Kidney (tissue), 14 donors: ENCODE results near the gene MYH15. TPM values are rescaled to one million over a fixed set of nuclear protein-coding genes. Genes with fewer than 3 reads are reported as not detected.
A peak's percentile ranks its signal among the peaks of the same experiment; 100 is the strongest.

ENCODE experiments used
- DNase-seq, 5 donors: peaks; one replicate each; pipeline ENCODE4 v3.0.0-alpha.2; 2013 to 2020
- FAIRE-seq: peaks from 2 replicates; lab custom pipeline; 2012; peaks lifted over from hg19 to GRCh38; lab: Jason Lieb, UNC
- H3K27ac ChIP-seq, 2 donors: one replicate each; pipeline ENCODE4 v1.7.0; 2013; ENCODE audit warnings: low read depth in 2 of 2, low read length in 2 of 2, inconsistent platforms in 1 of 2
- H3K27me3 ChIP-seq: one replicate; pipeline ENCODE4 v1.7.1; 2013; ENCODE audit warnings: low read length, inconsistent platforms; ENCODE audit not compliant: control insufficient read depth, insufficient read depth
- H3K36me3 ChIP-seq, 3 donors: one replicate each; pipeline versions ENCODE4 v1.7.0 to v1.7.1; 2013; ENCODE audit warnings: low read length in 3 of 3, control low read depth in 1 of 3, inconsistent platforms in 1 of 3; ENCODE audit not compliant: insufficient read depth in 3 of 3, control insufficient read depth in 2 of 3
- H3K4me1 ChIP-seq, 3 donors: one replicate each; pipeline versions ENCODE4 v1.7.0 to v1.7.1; 2013; ENCODE audit warnings: low read length in 3 of 3, inconsistent platforms in 1 of 3, low read depth in 1 of 3; ENCODE audit not compliant: control insufficient read depth in 2 of 3, insufficient read depth in 2 of 3
- H3K4me3 ChIP-seq, 3 donors: one replicate each; pipeline versions ENCODE4 v1.7.0 to v1.8.1; 2013; ENCODE audit warnings: low read length in 3 of 3, control low read depth in 1 of 3, inconsistent platforms in 1 of 3
- H3K9ac ChIP-seq, 3 donors: one replicate each; pipeline versions ENCODE4 v1.7.0 to v1.7.1; 2013; ENCODE audit warnings: low read length in 3 of 3, control low read depth in 1 of 3, inconsistent platforms in 1 of 3
- H3K9me3 ChIP-seq, 3 donors: one replicate each; pipeline versions ENCODE4 v1.7.0 to v1.7.1; 2013; ENCODE audit warnings: low read length in 3 of 3, control low read depth in 1 of 3, inconsistent platforms in 1 of 3; ENCODE audit not compliant: control insufficient read depth in 2 of 3, insufficient read depth in 1 of 3
- intact Hi-C: fragments of 100-400 bp; cut with DNase I; formaldehyde crosslinking; loops from one replicate; pipeline ENCODE4 v1.11.1; 2022
- polyA plus RNA-seq: library from polyadenylated mRNA; stranded (reverse); fragments of 350-450 nt; fragmentation: Illumina TruSeq; extraction: RNeasy Lipid Tissue Mini Kit (QIAGEN cat#74804); gene quantifications from one replicate; pipeline ENCODE4 v1.2.3, GENCODE V29; 2014; ENCODE audit warnings: low read depth, low replicate concordance; ENCODE audit not compliant: insufficient read depth
- total RNA-seq: library from RNA; stranded (reverse); fragmentation: NEBNext Ultra II Directional; extraction: Animal tissue kit (Norgen Biotek cat#: 25700); gene quantifications from one replicate; pipeline ENCODE4 v1.2.1, GENCODE V29; 2021
- TF ChIP-seq, protein P1 (sequence below): IDR thresholded peaks from 3 replicates; pipeline ENCODE4 v1.5.1; 2012; ENCODE audit warnings: mild to moderate bottlenecking, moderate library complexity, borderline replicate concordance; ENCODE audit not compliant: insufficient read depth; ENCODE audit errors: extremely low read depth
- donor health status: control.
- donor health status: control.
- donor health status: control.
- donor health status: control.
- donor health status: control.
- donor health status: DM: yes; HTN: yes; CAD: no.
- donor health status: Normal renal cell carcinoma (clear cell type).

MYH15 gene
- total and polyA plus RNA-seq, 2 donors from 2014 or later: 0.44 TPM; not detected in 1

DNA sequence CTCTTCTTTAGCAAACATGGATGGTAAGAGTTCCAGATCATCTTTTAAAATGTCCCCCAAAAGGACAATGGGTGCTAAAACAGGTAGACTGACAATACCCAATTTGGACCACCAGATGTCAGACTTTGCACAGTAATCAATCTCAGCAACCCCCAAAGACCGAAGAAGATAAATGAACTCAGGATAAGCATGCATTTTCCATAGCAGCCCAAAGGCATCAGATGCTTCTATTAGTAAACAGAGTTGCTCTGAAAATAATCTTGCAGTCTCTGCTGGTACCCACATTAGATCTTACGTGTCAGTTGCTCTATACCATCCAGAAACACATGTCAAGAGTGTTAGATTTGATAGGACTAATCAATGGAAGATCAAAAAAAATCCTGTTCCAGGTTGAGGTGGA, 20.6 kb downstream of the MYH15 start:
- Histone ChIP-seq H3K27ac (no peak overlapping the region), H3K36me3 (no peaks in the 10 kb centered on the region), H3K9ac (no peak overlapping the region), H3K4me3 (peak overlapping the region in 1 of 3 donors; percentile 15), H3K9me3 (no peaks in the 10 kb centered on the region), H3K27me3 (no peaks in the 10 kb centered on the region), H3K4me1 (peaks cover 0 to 4% (median 0%) of the 10 kb centered on the region in 3 donors)
- FAIRE-seq (peak; percentile 39), DNase-seq (peak in 3 of 5 donors; percentile 42 to 77 (median 76))
- TF ChIP-seq, protein P1, sequence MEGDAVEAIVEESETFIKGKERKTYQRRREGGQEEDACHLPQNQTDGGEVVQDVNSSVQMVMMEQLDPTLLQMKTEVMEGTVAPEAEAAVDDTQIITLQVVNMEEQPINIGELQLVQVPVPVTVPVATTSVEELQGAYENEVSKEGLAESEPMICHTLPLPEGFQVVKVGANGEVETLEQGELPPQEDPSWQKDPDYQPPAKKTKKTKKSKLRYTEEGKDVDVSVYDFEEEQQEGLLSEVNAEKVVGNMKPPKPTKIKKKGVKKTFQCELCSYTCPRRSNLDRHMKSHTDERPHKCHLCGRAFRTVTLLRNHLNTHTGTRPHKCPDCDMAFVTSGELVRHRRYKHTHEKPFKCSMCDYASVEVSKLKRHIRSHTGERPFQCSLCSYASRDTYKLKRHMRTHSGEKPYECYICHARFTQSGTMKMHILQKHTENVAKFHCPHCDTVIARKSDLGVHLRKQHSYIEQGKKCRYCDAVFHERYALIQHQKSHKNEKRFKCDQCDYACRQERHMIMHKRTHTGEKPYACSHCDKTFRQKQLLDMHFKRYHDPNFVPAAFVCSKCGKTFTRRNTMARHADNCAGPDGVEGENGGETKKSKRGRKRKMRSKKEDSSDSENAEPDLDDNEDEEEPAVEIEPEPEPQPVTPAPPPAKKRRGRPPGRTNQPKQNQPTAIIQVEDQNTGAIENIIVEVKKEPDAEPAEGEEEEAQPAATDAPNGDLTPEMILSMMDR: peak; percentile 74
- intact Hi-C loops: loop anchor here (5.0 kb wide), 1 partner anchor 68 kb away; no protein-coding TSS in a partner anchor

DNA sequence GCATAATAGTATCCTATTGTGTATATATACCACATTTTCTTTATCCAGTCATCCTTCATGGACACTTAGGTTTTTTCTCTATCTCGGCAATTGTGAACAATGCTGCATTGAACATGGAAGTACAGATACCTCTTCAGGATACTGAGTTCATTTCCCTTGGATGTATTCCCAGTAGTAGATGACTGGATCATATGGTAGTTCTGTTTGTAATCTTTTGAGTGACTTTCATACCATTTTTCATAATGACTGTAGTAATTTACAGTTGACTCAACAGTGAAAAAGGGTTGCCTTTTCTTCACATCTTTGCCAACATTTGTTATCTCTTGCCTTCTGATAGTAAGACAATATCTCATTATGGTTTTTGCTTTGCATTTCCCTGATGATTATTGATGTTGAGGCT, 21.8 kb downstream of the MYH15 start:
- intact Hi-C loops: no loop called here
- Histone ChIP-seq H3K9ac (no peak overlapping the region), H3K36me3 (no peaks in the 10 kb centered on the region), H3K27ac (no peak overlapping the region), H3K27me3 (no peaks in the 10 kb centered on the region), H3K9me3 (no peaks in the 10 kb centered on the region), H3K4me1 (peaks cover 0 to 4% (median 0%) of the 10 kb centered on the region in 3 donors), H3K4me3 (no peak overlapping the region)
- TF ChIP-seq, protein P1: no peak
- DNase-seq (no peak), FAIRE-seq (no peak)

DNA sequence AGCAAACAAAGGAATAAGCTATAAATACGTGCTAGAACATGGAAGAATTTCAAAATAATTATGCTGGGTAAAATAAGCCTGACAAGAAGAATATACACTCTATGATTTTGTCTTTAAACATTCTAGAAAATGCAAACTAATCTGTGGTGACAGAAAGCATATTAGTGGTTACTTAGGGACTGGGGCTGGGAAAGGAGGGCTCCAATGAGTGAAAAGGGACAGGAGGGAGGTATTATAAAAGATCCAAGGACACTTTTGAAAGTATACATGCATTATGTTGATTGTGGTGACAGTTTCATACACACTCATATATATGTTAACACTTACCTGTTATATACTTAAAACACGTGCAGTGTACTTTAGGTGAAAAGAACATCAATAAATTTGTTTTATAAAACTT, 23.0 kb downstream of the MYH15 start:
- intact Hi-C loops: no loop called here
- Histone ChIP-seq H3K36me3 (no peaks in the 10 kb centered on the region), H3K9me3 (no peaks in the 10 kb centered on the region), H3K9ac (no peak overlapping the region), H3K27me3 (no peaks in the 10 kb centered on the region), H3K4me3 (no peak overlapping the region), H3K4me1 (peaks cover 0 to 4% (median 0%) of the 10 kb centered on the region in 3 donors), H3K27ac (no peak overlapping the region)
- TF ChIP-seq, protein P1: no peak
- FAIRE-seq: no peak
- no peak for DNase-seq

DNA sequence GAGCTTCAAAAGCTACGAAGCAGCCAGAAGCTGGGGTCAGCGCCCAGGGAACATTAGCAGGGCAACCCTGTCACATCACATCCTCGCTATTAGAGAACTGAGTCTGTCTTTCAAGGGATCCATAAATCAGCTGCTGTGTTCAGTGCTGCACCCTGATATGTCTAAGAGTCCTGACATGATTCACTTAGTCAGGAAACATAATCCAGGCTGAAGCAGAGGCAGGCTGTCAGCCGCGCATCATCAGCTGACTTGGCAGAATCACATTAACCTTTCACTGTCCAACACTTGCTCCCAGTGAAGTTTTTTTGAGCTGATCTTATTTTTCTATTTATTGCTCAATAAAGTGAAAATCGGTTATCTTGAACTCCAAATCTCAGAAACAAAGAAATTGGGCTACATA, 23.5 kb downstream of the MYH15 start:
- Histone ChIP-seq H3K27me3 (no peaks in the 10 kb centered on the region), H3K4me1 (peaks cover 0 to 4% (median 0%) of the 10 kb centered on the region in 3 donors), H3K36me3 (no peaks in the 10 kb centered on the region), H3K9me3 (no peaks in the 10 kb centered on the region), H3K9ac (no peak overlapping the region), H3K4me3 (no peak overlapping the region), H3K27ac (no peak overlapping the region)
- TF ChIP-seq, protein P1: no peak
- peak in 4 of 5 donors; percentile 60 to 73 (median 65) for DNase-seq
- FAIRE-seq: no peak
- intact Hi-C loops: no loop called here
